Measurements from ENCODE around the gene RAD51AP2.

The RAD51AP2 gene

GRCh38 chr2:17542471-17542870, 24.2 kb upstream of the RAD51AP2 start:
- no peak overlapping the region for H3K4me3 ChIP-seq (ENCODE audit: low read depth, low read length)
- DNase-seq (ENCODE audit: low read depth): no peak
- TF ChIP-seq, protein P1, sequence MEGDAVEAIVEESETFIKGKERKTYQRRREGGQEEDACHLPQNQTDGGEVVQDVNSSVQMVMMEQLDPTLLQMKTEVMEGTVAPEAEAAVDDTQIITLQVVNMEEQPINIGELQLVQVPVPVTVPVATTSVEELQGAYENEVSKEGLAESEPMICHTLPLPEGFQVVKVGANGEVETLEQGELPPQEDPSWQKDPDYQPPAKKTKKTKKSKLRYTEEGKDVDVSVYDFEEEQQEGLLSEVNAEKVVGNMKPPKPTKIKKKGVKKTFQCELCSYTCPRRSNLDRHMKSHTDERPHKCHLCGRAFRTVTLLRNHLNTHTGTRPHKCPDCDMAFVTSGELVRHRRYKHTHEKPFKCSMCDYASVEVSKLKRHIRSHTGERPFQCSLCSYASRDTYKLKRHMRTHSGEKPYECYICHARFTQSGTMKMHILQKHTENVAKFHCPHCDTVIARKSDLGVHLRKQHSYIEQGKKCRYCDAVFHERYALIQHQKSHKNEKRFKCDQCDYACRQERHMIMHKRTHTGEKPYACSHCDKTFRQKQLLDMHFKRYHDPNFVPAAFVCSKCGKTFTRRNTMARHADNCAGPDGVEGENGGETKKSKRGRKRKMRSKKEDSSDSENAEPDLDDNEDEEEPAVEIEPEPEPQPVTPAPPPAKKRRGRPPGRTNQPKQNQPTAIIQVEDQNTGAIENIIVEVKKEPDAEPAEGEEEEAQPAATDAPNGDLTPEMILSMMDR (IDR thresholded peaks at IDR 0.05; ENCODE audit: insufficient read depth, low read depth, low read length, missing control alignments): no peak

DNA sequence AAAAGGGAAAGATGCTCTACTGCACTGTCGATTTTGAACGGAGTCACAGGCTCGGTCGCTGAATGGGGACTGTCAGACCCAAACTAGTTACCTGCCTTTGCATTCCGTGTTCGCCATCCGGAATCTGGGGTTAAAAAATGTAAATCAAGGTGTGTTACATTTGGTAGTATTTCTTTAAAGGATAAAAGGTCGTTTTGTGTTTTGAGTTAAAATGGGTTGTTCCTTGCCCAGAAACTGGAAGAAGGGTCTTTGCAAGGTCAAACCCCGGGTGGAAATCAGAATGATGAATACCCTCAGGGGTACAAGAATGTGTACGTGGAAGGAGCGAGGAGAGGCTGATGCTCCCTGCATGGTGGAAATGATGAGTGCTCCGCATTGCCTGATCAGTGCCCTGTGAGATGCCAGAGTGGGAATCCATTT, 23.3 kb upstream of the RAD51AP2 start:
- TF ChIP-seq, protein P1 (IDR thresholded peaks at IDR 0.05; ENCODE audit: insufficient read depth, low read depth, low read length, missing control alignments): no peak
- no peak for DNase-seq (ENCODE audit: low read depth)
- no peak overlapping the region for H3K4me3 ChIP-seq (ENCODE audit: low read depth, low read length)

DNA sequence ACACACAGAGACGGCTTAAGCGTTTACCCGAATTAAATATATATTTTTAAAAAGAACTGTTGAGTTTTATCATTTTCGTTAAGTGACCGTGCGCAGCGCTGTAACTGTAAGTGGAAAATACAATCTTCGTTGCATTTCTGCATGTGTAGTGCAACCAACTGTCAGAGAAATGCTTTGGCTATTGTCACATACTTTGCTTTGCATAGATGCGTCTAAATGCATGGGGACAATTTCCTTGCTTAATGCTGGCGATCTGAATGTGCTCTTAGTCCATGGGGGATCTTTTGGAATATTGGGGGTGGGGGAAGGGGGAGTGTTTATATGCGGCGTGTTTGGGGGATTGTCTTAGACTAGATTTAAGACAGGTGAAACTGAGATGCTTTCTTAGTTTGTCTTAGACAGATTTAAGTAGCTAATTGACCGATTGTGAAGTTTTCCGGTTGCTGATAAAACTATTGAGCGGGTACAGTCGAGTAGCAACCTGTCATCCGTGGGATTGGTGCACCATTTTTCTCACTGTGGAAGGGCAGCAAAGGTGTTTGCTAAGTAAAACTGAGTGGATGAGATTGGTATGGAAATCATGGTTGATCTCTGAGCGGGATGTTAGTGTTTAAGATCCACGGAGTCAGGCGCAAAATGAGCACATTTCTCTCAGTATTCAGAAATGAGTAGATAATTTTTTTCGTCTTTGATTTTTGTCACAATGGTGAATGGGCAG, 22.7 kb upstream of the RAD51AP2 start:
- peak overlapping the region; percentile 35 for H3K4me3 ChIP-seq (ENCODE audit: low read depth, low read length)
- TF ChIP-seq, protein P1 (IDR thresholded peaks at IDR 0.05; ENCODE audit: insufficient read depth, low read depth, low read length, missing control alignments): no peak
- no peak for DNase-seq (ENCODE audit: low read depth)

DNA sequence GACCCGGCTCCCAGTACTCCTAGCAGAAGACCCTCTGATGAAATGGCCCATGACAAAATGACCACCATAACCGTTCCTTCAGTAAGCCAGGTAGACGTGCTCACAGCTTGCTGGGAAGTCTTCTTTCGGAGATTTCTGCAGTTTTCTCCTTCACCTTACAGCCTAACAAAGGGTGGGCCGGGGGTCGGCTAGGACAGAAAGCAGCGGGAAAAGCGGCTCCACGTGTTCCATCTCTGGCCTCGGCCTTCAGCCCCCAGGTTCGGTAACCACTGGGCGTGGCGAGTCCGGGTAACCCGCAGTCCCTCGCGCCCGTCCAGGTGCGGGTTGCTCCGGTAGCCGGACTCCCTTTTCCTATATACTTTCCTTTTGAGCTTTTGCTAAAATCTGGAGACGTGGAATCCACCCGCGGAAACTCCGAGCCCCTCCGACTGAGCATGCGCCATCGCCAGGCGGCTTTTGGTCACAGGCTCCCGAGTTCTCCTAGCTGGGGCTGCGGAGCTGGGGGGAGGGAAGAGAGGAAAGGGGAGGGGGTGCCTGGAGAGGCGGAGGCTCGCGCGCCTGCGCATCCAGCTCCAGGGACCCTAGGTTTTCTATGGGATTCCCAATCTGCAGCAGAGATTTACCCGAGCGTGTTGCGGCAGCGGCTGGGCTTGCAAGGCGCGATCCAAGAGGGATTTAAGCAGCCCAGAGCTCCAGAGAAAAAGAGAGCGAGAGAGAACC, 22.0 kb upstream of the RAD51AP2 start, which contains the start of gene VSNL1:
VSNL1 (plus strand) TSS at position 604 of the 720 bp plus-strand sequence. CDS start 51,379 bp downstream, outside the sequence.
- TF ChIP-seq, protein P1 (IDR thresholded peaks at IDR 0.05; ENCODE audit: insufficient read depth, low read depth, low read length, missing control alignments): no peak
- H3K4me3 ChIP-seq (ENCODE audit: low read depth, low read length): peak within 1 kb of the TSS; percentile 35
- DNase-seq (ENCODE audit: low read depth): peak; percentile 24

GRCh38 chr2:17539611-17540092, 21.4 kb upstream of the RAD51AP2 start:
- H3K4me3 ChIP-seq (ENCODE audit: low read depth, low read length): no peak overlapping the region
- TF ChIP-seq, protein P1 (IDR thresholded peaks at IDR 0.05; ENCODE audit: insufficient read depth, low read depth, low read length, missing control alignments): no peak
- DNase-seq (ENCODE audit: low read depth): no peak

DNA sequence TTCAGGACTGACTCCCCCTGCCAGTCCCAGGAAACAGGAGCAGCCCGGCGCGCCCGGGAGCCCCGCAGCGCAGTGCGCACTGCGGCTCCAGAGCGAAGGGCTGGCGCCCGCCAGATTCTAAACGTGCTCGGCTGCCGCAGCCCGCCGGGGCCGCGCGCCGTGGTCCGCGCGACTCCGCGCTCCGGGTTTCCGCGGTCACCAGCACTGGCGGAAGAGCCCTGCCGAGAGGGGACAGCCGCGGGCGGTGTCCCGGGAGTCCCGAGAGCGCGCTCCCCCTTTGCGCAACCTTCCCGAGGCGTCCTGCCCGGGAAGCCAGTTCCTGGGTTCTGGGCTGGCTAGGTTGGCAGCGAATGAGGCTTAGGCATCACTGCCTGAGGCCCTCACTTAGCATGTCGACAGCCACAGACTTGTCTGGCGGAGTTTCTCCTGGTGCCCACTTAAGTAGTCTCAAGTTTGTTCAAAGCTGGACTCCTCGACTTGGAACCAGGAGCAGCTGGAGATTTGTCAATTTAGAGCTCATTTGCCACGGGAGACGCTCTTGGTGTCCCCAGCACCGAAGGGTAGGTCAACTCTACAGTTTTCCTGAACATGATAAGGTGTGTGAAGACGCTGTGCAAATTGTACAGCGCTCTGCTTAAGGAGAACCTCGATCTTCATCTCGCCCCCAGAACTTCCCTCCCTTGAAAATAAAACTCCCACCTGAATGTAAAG, 20.8 kb upstream of the RAD51AP2 start:
- DNase-seq (ENCODE audit: low read depth): peak; percentile 37
- peak overlapping the region; percentile 37 for H3K4me3 ChIP-seq (ENCODE audit: low read depth, low read length)
- TF ChIP-seq, protein P1 (IDR thresholded peaks at IDR 0.05; ENCODE audit: insufficient read depth, low read depth, low read length, missing control alignments): no peak

All from GM12865 (cell line).